ENCODE data around the gene INPP4B. TPM values are rescaled to one million over a fixed set of nuclear protein-coding genes. Genes with fewer than 3 reads are reported as not detected.
"Not testable (repeated sequence)": the region's sequence is repeated elsewhere in the genome, so short reads cannot be mapped to it uniquely, and the experiment has no call there.

INPP4B gene
- total RNA-seq, 2 experiments from 2014 or later: 45.7 to 46.3 TPM

- Mint-ChIP-seq H3K4me3 (no peak overlapping the region), H3K9me3 (peaks cover 10% of the 10 kb centered on the region), H3K27ac (peak overlapping the region; percentile 94), H3K27me3 (no peaks in the 10 kb centered on the region), H3K4me1 (peaks cover 65% of the 10 kb centered on the region), H3K36me3 (peaks cover 16% of the 10 kb centered on the region)
- DNase-seq: no peak
These were observed 430.0 kb downstream of the INPP4B start for GRCh38 chr4:142416121-142416520.

GRCh38 chr4:142414366-142414990, 431.6 kb downstream of the INPP4B start:
- peaks cover 10% of the 10 kb centered on the region for H3K9me3 Mint-ChIP-seq
- no peak overlapping the region for H3K4me3 Mint-ChIP-seq
- H3K4me1 Mint-ChIP-seq: peaks cover 64% of the 10 kb centered on the region
- H3K27ac Mint-ChIP-seq: peak overlapping the region; percentile 72
- H3K27me3 Mint-ChIP-seq: no peaks in the 10 kb centered on the region
- H3K36me3 Mint-ChIP-seq: peaks cover 19% of the 10 kb centered on the region
- DNase-seq: no peak

GRCh38 chr4:142413485-142413884, 432.6 kb downstream of the INPP4B start:
- Mint-ChIP-seq H3K4me1 (peaks cover 64% of the 10 kb centered on the region), H3K9me3 (peaks cover 5% of the 10 kb centered on the region)
- DNase-seq: no peak

GRCh38 chr4:142411993-142412392, 434.1 kb downstream of the INPP4B start:
- Mint-ChIP-seq H3K27ac (no peak overlapping the region), H3K27me3 (no peaks in the 10 kb centered on the region), H3K4me1 (peaks cover 63% of the 10 kb centered on the region), H3K4me3 (no peak overlapping the region), H3K9me3 (peaks cover 5% of the 10 kb centered on the region), H3K36me3 (peaks cover 16% of the 10 kb centered on the region)
- DNase-seq: no peak

More at GRCh38 chr4:142413485-142413884, 432.6 kb downstream of the INPP4B start:
- H3K36me3 Mint-ChIP-seq: peaks cover 17% of the 10 kb centered on the region
- no peak overlapping the region for H3K27ac Mint-ChIP-seq
- H3K27me3 Mint-ChIP-seq: no peaks in the 10 kb centered on the region
- no peak overlapping the region for H3K4me3 Mint-ChIP-seq

- H3K27ac Mint-ChIP-seq: peak overlapping the region; percentile 89
- DNase-seq: no peak
- peaks cover 1% of the 10 kb centered on the region for H3K9me3 Mint-ChIP-seq
- H3K27me3 Mint-ChIP-seq: no peaks in the 10 kb centered on the region
- H3K4me3 Mint-ChIP-seq: no peak overlapping the region
- H3K4me1 Mint-ChIP-seq: peaks cover 58% of the 10 kb centered on the region
- peaks cover 6% of the 10 kb centered on the region for H3K36me3 Mint-ChIP-seq
These were observed 438.1 kb downstream of the INPP4B start for GRCh38 chr4:142408003-142408441.

- peak overlapping the region; percentile 99 for H3K27ac Mint-ChIP-seq
- H3K4me1 Mint-ChIP-seq: peaks cover 57% of the 10 kb centered on the region
- peaks cover 10% of the 10 kb centered on the region for H3K36me3 Mint-ChIP-seq
- H3K4me3 Mint-ChIP-seq: peak overlapping the region; percentile 96
- H3K9me3 Mint-ChIP-seq: peaks cover 1% of the 10 kb centered on the region
- DNase-seq: no peak
- H3K27me3 Mint-ChIP-seq: no peaks in the 10 kb centered on the region
These were observed 438.5 kb downstream of the INPP4B start for GRCh38 chr4:142407596-142407995.

- Mint-ChIP-seq H3K36me3 (peaks cover 16% of the 10 kb centered on the region), H3K4me1 (peaks cover 57% of the 10 kb centered on the region), H3K27me3 (no peaks in the 10 kb centered on the region), H3K9me3 (peaks cover 1% of the 10 kb centered on the region), H3K27ac (peak overlapping the region; percentile 99), H3K4me3 (peak overlapping the region; percentile 96)
- peak; percentile 54 for DNase-seq
These were observed 439.1 kb downstream of the INPP4B start for GRCh38 chr4:142406917-142407501.

- H3K27ac Mint-ChIP-seq: peak overlapping the region; percentile 99
- no peaks in the 10 kb centered on the region for H3K27me3 Mint-ChIP-seq
- H3K36me3 Mint-ChIP-seq: peaks cover 19% of the 10 kb centered on the region
- DNase-seq: no peak
- H3K9me3 Mint-ChIP-seq: peaks cover 1% of the 10 kb centered on the region
- H3K4me3 Mint-ChIP-seq: peak overlapping the region; percentile 96
- peaks cover 59% of the 10 kb centered on the region for H3K4me1 Mint-ChIP-seq
These were observed 439.6 kb downstream of the INPP4B start for GRCh38 chr4:142406499-142406835.

- Mint-ChIP-seq H3K27me3 (no peaks in the 10 kb centered on the region), H3K9me3 (no peaks in the 10 kb centered on the region), H3K4me1 (peaks cover 56% of the 10 kb centered on the region), H3K36me3 (peaks cover 23% of the 10 kb centered on the region), H3K4me3 (peak overlapping the region; percentile 96), H3K27ac (peak overlapping the region; percentile 99)
- DNase-seq: no peak
These were observed 440.2 kb downstream of the INPP4B start for GRCh38 chr4:142405695-142406498.

- DNase-seq: peak; percentile 66
- Mint-ChIP-seq H3K4me1 (peaks cover 61% of the 10 kb centered on the region), H3K36me3 (peaks cover 29% of the 10 kb centered on the region), H3K27me3 (no peaks in the 10 kb centered on the region), H3K4me3 (peak overlapping the region; percentile 96), H3K27ac (peak overlapping the region; percentile 99), H3K9me3 (no peaks in the 10 kb centered on the region)
These were observed 440.9 kb downstream of the INPP4B start for GRCh38 chr4:142405021-142405694.

GRCh38 chr4:142404191-142404611, 441.9 kb downstream of the INPP4B start:
- Mint-ChIP-seq H3K27me3 (no peaks in the 10 kb centered on the region), H3K36me3 (peaks cover 36% of the 10 kb centered on the region), H3K4me3 (peak overlapping the region; percentile 96), H3K9me3 (no peaks in the 10 kb centered on the region), H3K4me1 (peaks cover 65% of the 10 kb centered on the region), H3K27ac (peak overlapping the region; percentile 99)
- peak; percentile 67 for DNase-seq

GRCh38 chr4:142402900-142403299, 443.2 kb downstream of the INPP4B start:
- peaks cover 45% of the 10 kb centered on the region for H3K36me3 Mint-ChIP-seq
- peak overlapping the region; percentile 90 for H3K4me3 Mint-ChIP-seq
- no peaks in the 10 kb centered on the region for H3K9me3 Mint-ChIP-seq
- no peaks in the 10 kb centered on the region for H3K27me3 Mint-ChIP-seq
- DNase-seq: no peak
- H3K4me1 Mint-ChIP-seq: peaks cover 64% of the 10 kb centered on the region
- peak overlapping the region; percentile 94 for H3K27ac Mint-ChIP-seq

GRCh38 chr4:142402156-142402555, 443.9 kb downstream of the INPP4B start:
- no peak for DNase-seq
- Mint-ChIP-seq H3K4me1 (peaks cover 62% of the 10 kb centered on the region), H3K27ac (peak overlapping the region; percentile 94), H3K27me3 (no peaks in the 10 kb centered on the region), H3K36me3 (peaks cover 51% of the 10 kb centered on the region), H3K9me3 (no peaks in the 10 kb centered on the region), H3K4me3 (peak overlapping the region; percentile 90)

GRCh38 chr4:142397364-142397991, 448.6 kb downstream of the INPP4B start:
- H3K36me3 Mint-ChIP-seq: peaks cover 89% of the 10 kb centered on the region
- H3K27me3 Mint-ChIP-seq, DNase-seq: not testable (repeated sequence)
- peaks cover 17% of the 10 kb centered on the region for H3K9me3 Mint-ChIP-seq
- H3K27ac Mint-ChIP-seq: peak overlapping the region; percentile 90
- peaks cover 76% of the 10 kb centered on the region for H3K4me1 Mint-ChIP-seq
- peak overlapping the region; percentile 60 for H3K4me3 Mint-ChIP-seq
